OCI-LY3 (cell line): ENCODE measurements around the gene GAS2.

Experiments
- CTCF ChIP-seq: fragments of 200-600, 300-600 bp; sonication (generic); IDR thresholded peaks from 2 replicates; pipeline ENCODE4 v1.5.1; 2014; ENCODE audit warnings: antibody characterized with exemption, low read length, low read depth
- EZH2phosphoT487 ChIP-seq: fragments of 200-600 bp; shearing (Covaris generic); IDR thresholded peaks from 2 replicates; pipeline ENCODE4 v1.6.1; 2018; ENCODE audit warnings: antibody characterized with exemption, mixed run types, low read depth

DNA sequence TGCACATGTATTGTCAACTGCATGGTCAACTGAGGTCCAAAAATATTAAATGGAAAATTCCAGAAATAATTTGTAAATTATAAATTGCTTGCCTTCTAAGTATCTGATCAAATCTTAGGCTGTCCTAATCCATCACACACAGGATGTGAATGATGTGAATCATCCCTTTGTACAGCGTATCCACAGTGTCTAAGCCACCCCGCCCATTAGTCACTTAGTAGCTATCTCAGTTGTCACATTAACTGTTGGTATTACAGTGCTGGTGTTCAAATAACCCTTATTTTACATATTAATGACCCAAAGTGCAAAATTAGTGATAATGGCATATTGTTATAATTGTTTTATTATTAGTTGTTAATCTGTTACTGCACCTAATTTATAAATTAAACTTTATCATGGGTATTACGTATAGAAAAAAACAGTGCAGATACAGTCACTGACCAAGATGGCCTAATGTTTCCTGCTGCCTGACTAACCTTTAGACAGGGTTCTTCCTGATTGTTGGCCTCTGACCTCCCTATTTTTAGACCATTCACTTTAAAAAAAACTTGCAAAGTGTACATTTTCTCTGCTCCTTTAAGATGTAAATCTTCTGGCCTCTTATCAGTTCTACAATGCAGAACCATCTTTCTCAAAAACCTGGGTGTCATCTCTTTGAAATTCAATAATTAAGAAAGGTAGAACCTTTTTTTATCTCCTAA is 166.1 kb downstream of the GAS2 start:
- no peak for TF ChIP-seq CTCF
- no peak for TF ChIP-seq EZH2phosphoT487
